ENCODE data around the gene PTTG1IP. TPM values are rescaled to one million over a fixed set of nuclear protein-coding genes. Genes with fewer than 3 reads are reported as not detected.
"Not testable (repeated sequence)": the region's sequence is repeated elsewhere in the genome, so short reads cannot be mapped to it uniquely, and the experiment has no call there.

Gene PTTG1IP
- total RNA-seq, 4 donors from 2014 or later, result 175 to 328 (median 234) TPM

GRCh38 chr21:44880405-44881197, 7.1 kb upstream of the PTTG1IP start:
- TF ChIP-seq CTCF (IDR thresholded peaks at IDR 0.05) (no peak), EP300 (IDR thresholded peaks at IDR 0.05) (peak in 1 of 2 donors; percentile 74), POLR2A (IDR thresholded peaks at IDR 0.05) (no peak)
- 45 to 52% methylated on average over 8 of the region's 8 CpGs for WGBS, 2 donors
- Histone ChIP-seq H3K9me3 (no peaks in the 10 kb centered on the region), H3K36me3 (no peaks in the 10 kb centered on the region), H3K4me1 (peaks cover 0 to 17% (median 10%) of the 10 kb centered on the region in 4 donors), H3K27ac (peak overlapping the region in 1 of 4 donors; percentile 43), H3K27me3 (no peaks in the 10 kb centered on the region), H3K4me3 (no peak overlapping the region)
- peak in 1 of 2 donors; percentile 29 for DNase-seq (ENCODE audit: low spot score in 2 of 2)

- H3K4me3 ChIP-seq; H3K27me3 ChIP-seq; H3K9me3 ChIP-seq; DNase-seq (ENCODE audit: low spot score in 2 of 2); H3K36me3 ChIP-seq: not testable (repeated sequence)
- WGBS, 2 donors, result 92 to 93% methylated on average over 8 of the region's 8 CpGs
- peak overlapping the region in 1 of 4 donors; percentile 42 for H3K27ac ChIP-seq
- peaks cover 0 to 30% (median 14%) of the 10 kb centered on the region in 4 donors for H3K4me1 ChIP-seq
These were observed 5.7 kb upstream of the PTTG1IP start for GRCh38 chr21:44879238-44879637.

GRCh38 chr21:44878053-44878982, 4.8 kb upstream of the PTTG1IP start:
- H3K9me3 ChIP-seq, result no peaks in the 10 kb centered on the region
- no peaks in the 10 kb centered on the region for H3K27me3 ChIP-seq
- H3K4me3 ChIP-seq, result no peak overlapping the region
- TF ChIP-seq CTCF (IDR thresholded peaks at IDR 0.05) (no peak), EP300 (IDR thresholded peaks at IDR 0.05) (no peak), POLR2A (IDR thresholded peaks at IDR 0.05) (no peak)
- DNase-seq (ENCODE audit: low spot score in 2 of 2), result no peak
- H3K4me1 ChIP-seq, result peaks cover 0 to 33% (median 14%) of the 10 kb centered on the region in 4 donors
- peak overlapping the region in 2 of 4 donors; percentile 6 to 42 for H3K27ac ChIP-seq
- H3K36me3 ChIP-seq, result no peaks in the 10 kb centered on the region
- WGBS, 2 donors, result 59 to 66% methylated on average over 13 of the region's 13 CpGs

GRCh38 chr21:44876849-44877575, 3.5 kb upstream of the PTTG1IP start:
- Histone ChIP-seq H3K36me3 (no peaks in the 10 kb centered on the region), H3K4me3 (no peak overlapping the region), H3K4me1 (peaks cover 0 to 41% (median 17%) of the 10 kb centered on the region in 4 donors), H3K9me3 (no peaks in the 10 kb centered on the region), H3K27ac (no peak overlapping the region), H3K27me3 (no peaks in the 10 kb centered on the region)
- WGBS, 2 donors, result 91 to 95% methylated on average over 12 of the region's 12 CpGs
- TF ChIP-seq EP300 (IDR thresholded peaks at IDR 0.05) (no peak), CTCF (IDR thresholded peaks at IDR 0.05) (no peak), POLR2A (IDR thresholded peaks at IDR 0.05) (no peak)
- no peak for DNase-seq (ENCODE audit: low spot score in 2 of 2)

GRCh38 chr21:44875316-44875700, 1.8 kb upstream of the PTTG1IP start:
- 34 to 41% methylated on average over 6 of the region's 6 CpGs for WGBS, 2 donors
- peaks cover 0 to 47% (median 22%) of the 10 kb centered on the region in 4 donors for H3K4me1 ChIP-seq
- DNase-seq (ENCODE audit: low spot score in 2 of 2), result peak in 1 of 2 donors; percentile 22
- peak overlapping the region in 3 of 4 donors; percentile 76 to 99 (median 91) for H3K4me3 ChIP-seq
- H3K9me3 ChIP-seq, result no peaks in the 10 kb centered on the region
- peak overlapping the region in 3 of 4 donors; percentile 87 to 95 (median 94) for H3K27ac ChIP-seq
- H3K36me3 ChIP-seq, result no peaks in the 10 kb centered on the region
- TF ChIP-seq POLR2A (IDR thresholded peaks at IDR 0.05) (no peak), EP300 (IDR thresholded peaks at IDR 0.05) (peak in 1 of 2 donors; percentile 9)
- no peaks in the 10 kb centered on the region for H3K27me3 ChIP-seq

Measured in tibial nerve (tissue), 4 donors.